ENCODE data around the gene WNT5B.
A peak's percentile ranks its signal among the peaks of the same experiment; 100 is the strongest.

GRCh38 chr12:1606021-1606622 lies 22.9 kb upstream of the WNT5B start:
- TF ChIP-seq POLR2A (IDR thresholded peaks at IDR 0.05; ENCODE audit: low read depth, low read length) (peak; percentile 33; the same call in 1 of the 2 replicates), POLR2AphosphoS5 (IDR thresholded peaks at IDR 0.05; ENCODE audit: low read depth, low read length) (peak; percentile 32; the same call in 1 of the 2 replicates)

All from GM12892 (cell line).